A673 (cell line): ENCODE data around the gene PCDHB7. TPM values are rescaled to one million over a fixed set of nuclear protein-coding genes. Genes with fewer than 3 reads are reported as not detected.
"Not testable (repeated sequence)": the region's sequence is repeated elsewhere in the genome, so short reads cannot be mapped to it uniquely, and the experiment has no call there.

Experiments
- BruUV-seq: library from RNA; stranded (reverse); fragments of 400-500 nt; replicated peaks from 2 replicates; lab custom pipeline; 2021; lab: Mats Ljungman, UMichigan
- CTCF ChIA-PET: fragments of 300-600 bp; sonication (Branson Sonifier 250); formaldehyde crosslinking; loops from one replicate; lab custom pipeline; 2022; ENCODE audit warnings: antibody characterized with exemption; lab: Charles Lee
- POLR2A ChIA-PET: fragments of 300-600 bp; sonication (Branson Sonifier 250); formaldehyde crosslinking; loops from one replicate; lab custom pipeline; 2022; ENCODE audit warnings: antibody characterized with exemption; ENCODE audit not compliant: low non-redundant PET; lab: Charles Lee
- DNase-seq: peaks from one replicate; pipeline ENCODE4 v3.0.0-alpha.2; 2015; ENCODE audit warnings: low spot score
- H3K27ac ChIP-seq: fragments of 200-600 bp; sonication (generic); 2 replicates; pipeline ENCODE4 v1.5.1; 2016; ENCODE audit warnings: mixed run types, low read depth, mild to moderate bottlenecking, mixed read lengths, antibody characterized with exemption, low read length; ENCODE audit not compliant: poor library complexity, severe bottlenecking
- H3K27me3 ChIP-seq: fragments of 200-600 bp; sonication (generic); replicated peaks from 2 replicates; pipeline ENCODE4 v1.6.1; 2017; ENCODE audit warnings: mixed run types, low read depth, mild to moderate bottlenecking, mixed read lengths, antibody characterized with exemption, low read length; ENCODE audit not compliant: insufficient read depth, poor library complexity
- H3K36me3 ChIP-seq: fragments of 200-600 bp; sonication (generic); 2 replicates; pipeline ENCODE4 v1.6.1; 2016; ENCODE audit warnings: mixed run types, mild to moderate bottlenecking, mixed read lengths, antibody characterized with exemption, low read length; ENCODE audit not compliant: insufficient read depth, poor library complexity, severe bottlenecking
- H3K4me1 ChIP-seq: fragments of 200-600 bp; sonication (generic); 2 replicates; pipeline ENCODE4 v1.6.1; 2017; ENCODE audit warnings: mixed run types, mild to moderate bottlenecking, mixed read lengths, antibody characterized with exemption, low read length; ENCODE audit not compliant: insufficient read depth, poor library complexity, severe bottlenecking
- H3K4me3 ChIP-seq: fragments of 200-600 bp; sonication (generic); 2 replicates; pipeline ENCODE4 v1.5.1; 2016; ENCODE audit warnings: low read depth, mixed run types, mild to moderate bottlenecking, mixed read lengths, low read length; ENCODE audit not compliant: poor library complexity, severe bottlenecking
- H3K9me3 ChIP-seq: fragments of 200-600 bp; sonication (generic); 2 replicates; pipeline ENCODE4 v1.6.1; 2016; ENCODE audit warnings: mixed run types, low read depth, mild to moderate bottlenecking, mixed read lengths, antibody characterized with exemption, low read length; ENCODE audit not compliant: poor library complexity, severe bottlenecking
- EZH2 ChIP-seq: fragments of 200-600 bp; sonication (generic); IDR thresholded peaks from 2 replicates; pipeline ENCODE4 v1.6.1; 2017; ENCODE audit warnings: borderline replicate concordance, low read depth, mild to moderate bottlenecking, mixed read lengths, antibody characterized with exemption, low read length; ENCODE audit not compliant: poor library complexity, severe bottlenecking
- intact Hi-C: fragments of 100-400 bp; cut with micrococcal nuclease; formaldehyde crosslinking; loops from one replicate; pipeline ENCODE4 v1.10.0; 2022; ENCODE audit not compliant: unreplicated experiment
- total RNA-seq: library from RNA; stranded (reverse); gene quantifications from 2 replicates; pipeline ENCODE4 v1.2.3, GENCODE V29; 2021
- TF ChIP-seq, protein P1 (sequence below): fragments of 300-800, 200-600 bp; sonication (generic); conservative IDR thresholded peaks from 2 replicates; pipeline ENCODE4 v1.5.1; 2017; ENCODE audit warnings: low read depth, mild to moderate bottlenecking, antibody characterized with exemption, low read length, moderate library complexity, mixed read lengths

The PCDHB7 gene
- total RNA-seq, 1 experiment from 2014 or later, result 2.0 TPM

DNA sequence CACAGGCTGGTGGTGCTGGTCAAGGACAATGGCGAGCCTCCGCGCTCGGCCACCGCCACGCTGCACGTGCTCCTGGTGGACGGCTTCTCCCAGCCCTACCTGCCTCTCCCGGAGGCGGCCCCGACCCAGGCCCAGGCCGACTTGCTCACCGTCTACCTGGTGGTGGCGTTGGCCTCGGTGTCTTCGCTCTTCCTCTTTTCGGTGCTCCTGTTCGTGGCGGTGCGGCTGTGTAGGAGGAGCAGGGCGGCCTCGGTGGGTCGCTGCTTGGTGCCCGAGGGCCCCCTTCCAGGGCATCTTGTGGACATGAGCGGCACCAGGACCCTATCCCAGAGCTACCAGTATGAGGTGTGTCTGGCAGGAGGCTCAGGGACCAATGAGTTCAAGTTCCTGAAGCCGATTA is 43.6 kb downstream of the PCDHB7 start:
- H3K36me3 ChIP-seq, H3K27ac ChIP-seq, BruUV-seq, DNase-seq, H3K9me3 ChIP-seq, intact Hi-C loops, POLR2A ChIA-PET, H3K4me3 ChIP-seq, CTCF ChIA-PET, H3K27me3 ChIP-seq, H3K4me1 ChIP-seq: not testable (repeated sequence)

DNA sequence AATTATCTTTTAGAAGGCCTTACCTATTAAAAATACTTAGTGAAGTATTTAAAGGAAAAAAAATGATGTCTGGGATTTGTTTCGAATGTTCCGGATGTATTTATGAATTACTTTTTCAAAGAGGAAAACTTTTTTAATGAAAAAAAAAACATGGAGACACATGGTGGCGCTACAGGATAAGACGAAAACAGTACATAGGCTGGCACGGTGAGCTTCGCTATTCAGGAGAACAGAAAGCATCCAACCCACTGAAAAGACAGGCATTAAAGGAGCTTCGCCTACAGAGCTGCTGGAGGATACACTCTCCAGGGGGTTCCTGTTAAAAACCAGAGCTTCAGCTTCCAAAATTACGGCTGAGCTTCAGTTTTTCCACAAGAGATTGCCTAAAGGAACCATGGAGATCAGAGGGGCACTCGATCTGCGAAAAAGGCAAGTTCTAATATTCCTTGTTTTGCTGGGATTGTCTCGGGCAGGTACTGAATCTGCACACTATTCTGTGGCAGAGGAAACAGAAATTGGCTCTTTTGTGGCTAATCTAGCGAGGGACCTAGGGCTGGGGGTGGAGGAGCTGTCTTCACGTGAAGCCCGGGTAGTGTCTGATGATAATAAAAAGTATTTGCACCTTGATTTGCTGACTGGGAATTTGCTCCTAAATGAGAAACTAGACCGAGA is 50.8 kb downstream of the PCDHB7 start, which contains the start of gene PCDHB14:
TSS of gene PCDHB14 (plus strand) at position 232 of the 672 bp plus-strand sequence. CDS start at position 395, 163 bp downstream.
- DNase-seq, result peak; percentile 95
- Histone ChIP-seq H3K36me3 (no peaks in the 10 kb centered on the region), H3K27me3 (no peaks in the 10 kb centered on the region), H3K27ac (peak within 1 kb of the TSS; percentile 64), H3K4me1 (no peaks in the 10 kb centered on the region), H3K4me3 (peak within 1 kb of the TSS; percentile 44), H3K9me3 (peaks cover 18% of the 10 kb centered on the region)
- ChIA-PET CTCF (interaction anchor here (0.6 to 3.3 kb wide), 30 partner anchors 22 to 741 kb away, joined by 3 to 47 read pairs (median 5); partner anchors contain the start of genes HDAC3, PCDHB11, PCDHB15 and PCDHB16), POLR2A (interaction anchor here (0.5 to 1.0 kb wide), 2 partner anchors 341 to 1428 kb away, joined by 3 to 4 read pairs; no protein-coding TSS in a partner anchor)
- no TSS peak for BruUV-seq
- TF ChIP-seq EZH2, result no peak
- TF ChIP-seq, protein P1, sequence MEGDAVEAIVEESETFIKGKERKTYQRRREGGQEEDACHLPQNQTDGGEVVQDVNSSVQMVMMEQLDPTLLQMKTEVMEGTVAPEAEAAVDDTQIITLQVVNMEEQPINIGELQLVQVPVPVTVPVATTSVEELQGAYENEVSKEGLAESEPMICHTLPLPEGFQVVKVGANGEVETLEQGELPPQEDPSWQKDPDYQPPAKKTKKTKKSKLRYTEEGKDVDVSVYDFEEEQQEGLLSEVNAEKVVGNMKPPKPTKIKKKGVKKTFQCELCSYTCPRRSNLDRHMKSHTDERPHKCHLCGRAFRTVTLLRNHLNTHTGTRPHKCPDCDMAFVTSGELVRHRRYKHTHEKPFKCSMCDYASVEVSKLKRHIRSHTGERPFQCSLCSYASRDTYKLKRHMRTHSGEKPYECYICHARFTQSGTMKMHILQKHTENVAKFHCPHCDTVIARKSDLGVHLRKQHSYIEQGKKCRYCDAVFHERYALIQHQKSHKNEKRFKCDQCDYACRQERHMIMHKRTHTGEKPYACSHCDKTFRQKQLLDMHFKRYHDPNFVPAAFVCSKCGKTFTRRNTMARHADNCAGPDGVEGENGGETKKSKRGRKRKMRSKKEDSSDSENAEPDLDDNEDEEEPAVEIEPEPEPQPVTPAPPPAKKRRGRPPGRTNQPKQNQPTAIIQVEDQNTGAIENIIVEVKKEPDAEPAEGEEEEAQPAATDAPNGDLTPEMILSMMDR, result peak; percentile 67
- intact Hi-C loops, result loop anchor here (1.0 to 2.0 kb wide), 2 partner anchors 338 to 341 kb away; no protein-coding TSS in a partner anchor

DNA sequence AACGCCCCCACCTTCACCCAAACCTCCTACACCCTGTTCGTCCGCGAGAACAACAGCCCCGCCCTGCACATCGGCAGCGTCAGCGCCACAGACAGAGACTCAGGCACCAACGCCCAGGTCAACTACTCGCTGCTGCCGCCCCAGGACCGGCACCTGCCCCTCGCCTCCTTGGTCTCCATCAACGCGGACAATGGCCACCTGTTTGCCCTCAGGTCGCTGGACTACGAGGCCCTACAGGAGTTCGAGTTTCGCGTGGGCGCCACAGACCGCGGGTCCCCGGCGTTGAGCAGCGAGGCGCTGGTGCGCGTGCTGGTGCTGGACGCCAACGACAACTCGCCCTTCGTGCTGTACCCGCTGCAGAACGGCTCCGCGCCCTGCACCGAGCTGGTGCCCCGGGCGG is 52.4 kb downstream of the PCDHB7 start:
- BruUV-seq, H3K27me3 ChIP-seq, intact Hi-C loops, POLR2A ChIA-PET, H3K36me3 ChIP-seq, H3K27ac ChIP-seq, DNase-seq, H3K4me3 ChIP-seq, H3K4me1 ChIP-seq: not testable (repeated sequence)
- H3K9me3 ChIP-seq, result peaks cover 26% of the 10 kb centered on the region
- CTCF ChIA-PET, result interaction anchor here (3.3 kb wide), 1 partner anchor 339 kb away, joined by 47 read pairs; no protein-coding TSS in a partner anchor

DNA sequence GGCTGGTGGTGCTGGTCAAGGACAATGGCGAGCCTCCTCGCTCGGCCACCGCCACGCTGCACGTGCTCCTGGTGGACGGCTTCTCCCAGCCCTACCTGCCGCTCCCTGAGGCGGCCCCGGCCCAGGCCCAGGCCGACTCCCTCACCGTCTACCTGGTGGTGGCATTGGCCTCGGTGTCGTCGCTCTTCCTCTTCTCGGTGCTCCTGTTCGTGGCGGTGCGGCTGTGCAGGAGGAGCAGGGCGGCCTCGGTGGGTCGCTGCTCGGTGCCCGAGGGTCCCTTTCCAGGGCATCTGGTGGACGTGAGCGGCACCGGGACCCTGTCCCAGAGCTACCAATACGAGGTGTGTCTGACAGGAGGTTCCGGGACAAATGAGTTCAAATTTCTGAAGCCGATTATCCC is 53.0 kb downstream of the PCDHB7 start:
- DNase-seq, H3K27ac ChIP-seq, BruUV-seq, H3K36me3 ChIP-seq, CTCF ChIA-PET, H3K4me1 ChIP-seq, intact Hi-C loops, POLR2A ChIA-PET, H3K27me3 ChIP-seq, H3K4me3 ChIP-seq: not testable (repeated sequence)
- peaks cover 31% of the 10 kb centered on the region for H3K9me3 ChIP-seq

Other genes starting within 250 kb of the PCDHB7 start
- 7.2 and 8.8 TPM in 2 replicates for gene PCDHAC1, start 246.3 kb upstream of the PCDHB7 start, total RNA-seq
- 6.8 and 7.1 TPM in 2 replicates for gene PCDHAC2, start 206.2 kb upstream of the PCDHB7 start, total RNA-seq
- gene PCDHB1, start 121.3 kb upstream of the PCDHB7 start, total RNA-seq, result 0.04 and 0.06 TPM in 2 replicates
- gene PCDHB2, start 78.0 kb upstream of the PCDHB7 start, total RNA-seq, result 31.3 and 35.0 TPM in 2 replicates
- gene PCDHB3, start 72.2 kb upstream of the PCDHB7 start, total RNA-seq, result 2.6 and 4.9 TPM in 2 replicates
- gene PCDHB4, start 50.8 kb upstream of the PCDHB7 start, total RNA-seq, result 2.4 and 2.7 TPM in 2 replicates
- 21.0 and 23.6 TPM in 2 replicates for gene PCDHB5, start 37.4 kb upstream of the PCDHB7 start, total RNA-seq
- gene PCDHB6, start 22.6 kb upstream of the PCDHB7 start, total RNA-seq, result 7.3 and 9.1 TPM in 2 replicates
- 7.7 and 8.5 TPM in 2 replicates for gene PCDHB8, start 5.1 kb downstream of the PCDHB7 start, total RNA-seq
- 11.3 and 12.8 TPM in 2 replicates for gene PCDHB16, start 9.7 kb downstream of the PCDHB7 start, total RNA-seq
- 5.6 and 7.9 TPM in 2 replicates for gene PCDHB9, start 14.5 kb downstream of the PCDHB7 start, total RNA-seq
- gene PCDHB10, start 19.7 kb downstream of the PCDHB7 start, total RNA-seq, result 2.7 and 2.8 TPM in 2 replicates
- gene PCDHB11, start 27.0 kb downstream of the PCDHB7 start, total RNA-seq, result 14.2 and 15.3 TPM in 2 replicates
- gene PCDHB12, start 36.1 kb downstream of the PCDHB7 start, total RNA-seq, result 5.1 and 6.7 TPM in 2 replicates
- 1.8 and 2.5 TPM in 2 replicates for gene PCDHB13, start 41.3 kb downstream of the PCDHB7 start, total RNA-seq
- gene PCDHB14, start 50.7 kb downstream of the PCDHB7 start, total RNA-seq, result 6.9 and 7.4 TPM in 2 replicates
- gene PCDHB15, start 72.8 kb downstream of the PCDHB7 start, total RNA-seq, result 1.2 and 2.3 TPM in 2 replicates
- 0.88 and 1.0 TPM in 2 replicates for gene SLC25A2, start 131.4 kb downstream of the PCDHB7 start, total RNA-seq
- 73.4 and 78.3 TPM in 2 replicates for gene TAF7, start 148.1 kb downstream of the PCDHB7 start, total RNA-seq
- gene PCDHGA1, start 157.9 kb downstream of the PCDHB7 start, total RNA-seq, result 2.2 and 2.3 TPM in 2 replicates
- 1.5 and 1.8 TPM in 2 replicates for gene PCDHGA2, start 166.1 kb downstream of the PCDHB7 start, total RNA-seq
- gene PCDHGA3, start 171.2 kb downstream of the PCDHB7 start, total RNA-seq, result 0.85 and 0.97 TPM in 2 replicates
- 7.6 TPM in 2 replicates for gene PCDHGB1, start 177.5 kb downstream of the PCDHB7 start, total RNA-seq
- 2.9 and 3.5 TPM in 2 replicates for gene PCDHGA4, start 182.4 kb downstream of the PCDHB7 start, total RNA-seq
- gene PCDHGB2, start 187.3 kb downstream of the PCDHB7 start, total RNA-seq, result 6.2 and 6.5 TPM in 2 replicates
- gene PCDHGA5, start 191.5 kb downstream of the PCDHB7 start, total RNA-seq, result 2.4 and 2.6 TPM in 2 replicates
- 3.3 and 3.4 TPM in 2 replicates for gene PCDHGB3, start 197.6 kb downstream of the PCDHB7 start, total RNA-seq
- 20.2 and 21.6 TPM in 2 replicates for gene PCDHGA6, start 201.2 kb downstream of the PCDHB7 start, total RNA-seq
- 9.6 and 10.9 TPM in 2 replicates for gene PCDHGA7, start 210.1 kb downstream of the PCDHB7 start, total RNA-seq
- 2.5 and 3.3 TPM in 2 replicates for gene PCDHGB4, start 215.1 kb downstream of the PCDHB7 start, total RNA-seq
- gene PCDHGA8, start 220.0 kb downstream of the PCDHB7 start, total RNA-seq, result 2.2 and 2.6 TPM in 2 replicates
- 43.3 and 45.0 TPM in 2 replicates for gene PCDHGB5, start 225.3 kb downstream of the PCDHB7 start, total RNA-seq
- gene PCDHGA9, start 230.1 kb downstream of the PCDHB7 start, total RNA-seq, result 5.0 and 6.6 TPM in 2 replicates
- gene PCDHGB6, start 235.4 kb downstream of the PCDHB7 start, total RNA-seq, result 4.5 and 4.6 TPM in 2 replicates
- 3.6 TPM in 2 replicates for gene PCDHGA10, start 240.3 kb downstream of the PCDHB7 start, total RNA-seq
- gene PCDHGB7, start 245.0 kb downstream of the PCDHB7 start, total RNA-seq, result 3.7 and 4.0 TPM in 2 replicates
- gene PCDHGA11, start 248.4 kb downstream of the PCDHB7 start, total RNA-seq, result 34.9 and 35.5 TPM in 2 replicates